CD4-positive, alpha-beta T cell treated with Interleukin-10 for 1 hour (primary cell): Measurements from ENCODE around the gene PTPRQ.

Experiments used
- DNase-seq: peaks from one replicate; pipeline ENCODE4 v3.0.0-alpha.2; 2020

PTPRQ gene

DNA sequence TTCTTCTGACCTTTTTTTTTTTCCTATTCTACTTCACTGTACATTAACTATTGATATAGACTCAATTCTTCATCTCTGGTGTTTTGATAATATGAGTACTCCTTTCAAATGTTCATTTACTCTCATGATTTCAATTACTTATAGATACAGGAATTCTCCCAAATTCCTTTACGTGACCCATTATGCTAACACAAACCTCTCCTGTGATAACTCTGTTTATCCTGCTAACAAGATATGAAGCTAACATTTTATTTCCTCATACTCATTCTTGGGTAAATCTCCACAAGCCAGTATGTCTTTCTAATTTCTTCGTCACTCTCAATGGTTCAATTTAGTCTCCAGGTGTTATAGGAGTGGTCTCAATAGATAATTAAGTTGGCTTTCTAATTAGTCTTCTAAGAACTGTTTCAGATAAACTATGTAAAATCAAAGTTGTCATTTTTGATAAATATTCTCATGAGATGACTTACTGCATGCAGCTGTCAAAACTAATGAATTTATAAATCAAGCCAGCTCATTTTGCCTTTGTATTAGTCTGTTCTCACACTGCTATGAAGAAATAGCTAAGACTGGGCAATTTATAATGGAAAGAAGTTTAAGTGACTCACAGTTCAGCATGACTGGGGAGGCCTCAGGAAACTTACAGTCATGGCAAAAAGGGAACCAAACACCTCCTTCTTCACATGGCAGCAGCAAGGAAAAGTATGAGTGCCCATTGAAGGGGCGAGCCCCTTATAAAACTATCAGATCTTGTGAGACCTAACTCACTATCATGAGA lies 132.8 kb downstream of the PTPRQ start:
- no peak for DNase-seq

- no peak for DNase-seq
Measured at GRCh38 chr12:80580254-80580653, 136.2 kb downstream of the PTPRQ start.

- no peak for DNase-seq
Measured at GRCh38 chr12:80581783-80582182, 137.7 kb downstream of the PTPRQ start.

- DNase-seq: no peak
Measured at GRCh38 chr12:80582431-80582830, 138.4 kb downstream of the PTPRQ start.

DNA sequence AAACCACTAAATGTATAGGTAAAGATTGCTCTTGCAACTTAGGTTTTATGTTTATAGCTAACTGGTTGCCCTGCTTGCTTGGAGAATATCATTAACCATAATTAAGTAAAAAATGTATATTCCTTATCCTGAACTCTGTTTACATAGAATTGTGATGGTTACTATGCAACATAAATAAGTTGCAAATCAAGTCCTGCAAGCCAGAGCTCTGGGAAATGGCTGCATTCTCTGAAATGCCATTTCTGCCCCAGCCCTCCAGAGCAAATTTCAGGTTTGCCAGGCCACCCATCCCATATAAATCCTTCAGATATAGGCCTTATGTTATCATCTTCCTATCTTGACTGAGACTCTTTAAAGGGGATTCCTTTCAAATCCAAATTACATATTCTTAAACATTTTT lies 145.0 kb downstream of the PTPRQ start:
- DNase-seq: no peak

- DNase-seq: no peak
Measured at GRCh38 chr12:80590085-80590484, 146.1 kb downstream of the PTPRQ start.

- no peak for DNase-seq
Measured at GRCh38 chr12:80593766-80594165, 149.7 kb downstream of the PTPRQ start.

DNA sequence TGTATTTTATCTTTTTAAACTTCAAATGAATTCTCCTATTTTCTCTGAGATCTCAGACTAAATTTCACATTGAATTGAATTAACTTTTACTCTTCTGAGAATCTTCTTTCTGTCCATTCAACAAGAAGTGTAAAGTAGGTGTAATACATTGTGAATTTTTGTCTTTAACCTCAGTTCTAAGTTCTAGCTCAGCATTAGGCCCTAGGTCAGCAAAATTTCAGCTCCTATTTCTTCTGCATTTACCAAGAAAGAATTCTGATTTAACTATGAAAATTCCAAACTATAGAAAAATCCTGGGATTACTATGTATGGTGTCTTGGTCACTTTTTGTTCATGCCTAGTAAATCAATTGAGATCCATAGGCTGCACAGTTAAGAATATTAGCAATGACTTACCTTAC lies 152.5 kb downstream of the PTPRQ start:
- no peak for DNase-seq

DNA sequence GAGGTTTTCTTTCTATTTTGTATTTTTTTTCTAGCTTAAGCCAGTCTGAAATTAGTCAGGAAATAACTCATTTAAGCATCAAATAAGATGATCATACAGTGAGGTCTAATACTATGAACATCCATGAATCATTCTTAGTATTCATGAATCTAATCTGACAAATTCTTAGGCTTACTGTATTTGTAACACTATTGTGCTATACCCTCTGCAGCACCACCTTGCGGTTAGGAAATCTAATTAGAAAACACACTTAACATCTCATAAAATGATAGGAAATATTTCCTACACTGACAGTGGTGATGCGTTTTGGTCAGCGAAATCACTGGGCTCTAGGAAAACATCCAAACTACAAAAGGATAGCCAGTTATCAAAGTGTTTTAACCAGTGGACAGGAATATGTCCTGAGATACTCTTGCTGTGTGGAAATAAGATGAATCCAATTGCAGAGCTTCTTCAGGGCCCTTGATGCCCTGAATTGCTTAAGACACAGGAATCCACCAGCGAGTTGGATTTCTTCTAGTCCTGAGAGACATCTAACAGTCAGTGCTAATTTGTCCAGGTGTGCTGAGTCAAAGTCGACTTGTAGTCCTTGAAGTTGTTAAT lies 154.1 kb downstream of the PTPRQ start:
- no peak for DNase-seq

- no peak for DNase-seq
Measured at GRCh38 chr12:80602455-80602854, 158.4 kb downstream of the PTPRQ start.

- no peak for DNase-seq
Measured at GRCh38 chr12:80607361-80608135, 163.5 kb downstream of the PTPRQ start.

DNA sequence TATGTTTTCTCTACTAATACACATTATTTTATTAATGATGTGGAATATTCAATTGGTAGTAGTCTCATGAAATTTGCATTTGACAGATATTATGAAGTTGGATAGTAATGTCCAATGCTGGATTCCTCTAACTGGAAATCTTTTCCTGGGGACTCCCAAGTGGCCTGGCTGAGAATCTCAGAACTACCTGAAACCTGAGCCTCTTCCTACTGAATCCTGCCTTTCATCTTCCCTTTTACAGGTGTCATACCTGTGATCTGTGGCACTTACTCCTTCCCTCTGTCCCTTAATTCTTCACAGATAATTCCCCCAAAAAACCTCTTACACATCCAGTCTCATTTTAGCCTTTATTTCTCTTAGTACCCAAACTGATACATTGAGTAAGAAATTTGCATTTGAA lies 173.7 kb downstream of the PTPRQ start:
- DNase-seq: no peak

- no peak for DNase-seq
Measured at GRCh38 chr12:80620281-80620680, 176.2 kb downstream of the PTPRQ start.

DNA sequence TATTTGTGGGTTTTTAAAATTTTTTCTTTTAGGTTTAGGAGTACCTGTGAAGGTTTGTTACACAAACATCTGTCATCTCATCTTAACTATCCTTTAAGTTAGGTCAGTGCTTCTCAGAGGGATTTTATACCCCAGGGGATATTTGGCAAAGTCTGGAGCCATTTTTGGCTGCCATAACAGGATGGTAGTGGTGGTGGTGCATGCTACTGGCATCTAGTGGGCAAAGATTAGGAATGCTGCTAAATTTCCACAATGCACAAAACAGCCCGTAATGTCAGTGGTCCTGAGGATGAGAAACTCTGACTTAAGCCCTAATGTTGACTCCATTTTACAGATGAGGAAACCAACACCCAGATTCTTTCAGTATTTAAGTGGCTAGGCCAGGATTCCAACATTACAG lies 178.2 kb downstream of the PTPRQ start:
- DNase-seq: no peak

GRCh38 chr12:80625051-80625450 lies 181.0 kb downstream of the PTPRQ start:
- DNase-seq: no peak

- DNase-seq: no peak
Measured at GRCh38 chr12:80625901-80626300, 181.9 kb downstream of the PTPRQ start.

- DNase-seq: no peak
Measured at GRCh38 chr12:80627782-80628181, 183.7 kb downstream of the PTPRQ start.

DNA sequence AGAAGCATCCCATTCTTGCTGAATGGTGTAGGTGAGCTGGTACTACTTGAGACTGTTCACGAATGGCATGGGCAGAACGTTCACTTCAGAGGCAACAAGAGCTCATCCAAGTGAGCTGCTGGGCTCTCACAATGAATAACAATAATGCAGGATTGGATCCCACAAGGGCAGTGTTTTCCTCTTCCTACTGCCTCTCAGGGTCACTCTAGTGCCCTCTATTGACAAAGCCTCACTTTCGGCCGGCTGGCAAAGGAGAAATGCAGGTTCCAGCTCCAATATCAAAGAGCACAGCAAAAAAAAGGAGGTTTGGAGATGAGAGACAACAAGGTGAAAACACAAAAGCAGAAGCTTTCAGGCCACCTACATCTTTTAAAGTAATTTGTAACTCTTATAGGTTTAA lies 188.8 kb downstream of the PTPRQ start:
- no peak for DNase-seq

DNA sequence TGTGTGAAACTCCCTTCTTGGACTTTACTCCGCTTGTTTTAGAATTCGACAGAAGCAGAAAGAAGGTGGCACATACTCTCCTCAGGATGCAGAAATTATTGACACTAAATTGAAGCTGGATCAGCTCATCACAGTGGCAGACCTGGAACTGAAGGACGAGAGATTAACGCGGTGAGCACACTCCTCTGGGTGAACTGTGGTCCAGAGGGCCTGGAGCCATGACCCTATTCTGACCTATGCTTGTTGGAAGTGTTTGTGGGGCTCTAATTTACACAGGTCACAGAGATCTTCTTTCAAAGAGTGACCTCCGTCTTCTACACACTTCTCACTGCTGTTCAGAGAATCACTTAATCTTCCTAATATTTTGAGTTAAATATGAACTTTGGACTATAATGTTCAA lies 190.9 kb downstream of the PTPRQ start:
- DNase-seq: no peak

GRCh38 chr12:80636832-80637231 lies 192.8 kb downstream of the PTPRQ start:
- no peak for DNase-seq

DNA sequence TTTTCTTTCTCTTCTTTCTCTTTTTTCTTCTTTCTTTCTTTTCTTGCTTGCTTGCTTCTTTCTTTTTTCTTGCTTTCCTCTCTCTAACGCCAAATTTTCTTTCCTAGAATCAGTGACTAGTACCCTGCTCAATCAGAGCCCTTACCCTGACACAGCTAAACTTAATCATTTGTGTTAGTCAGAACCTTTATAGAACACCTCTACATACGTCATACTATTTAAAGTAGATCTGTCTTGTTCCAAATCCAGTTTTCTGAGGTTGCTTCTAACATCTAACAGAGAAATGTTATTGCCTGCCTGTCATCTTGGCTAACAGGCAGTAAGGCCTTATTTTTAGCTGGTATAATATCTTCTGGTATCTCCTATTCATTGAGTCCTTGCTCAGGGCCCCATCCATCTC lies 197.9 kb downstream of the PTPRQ start:
- DNase-seq: no peak

DNA sequence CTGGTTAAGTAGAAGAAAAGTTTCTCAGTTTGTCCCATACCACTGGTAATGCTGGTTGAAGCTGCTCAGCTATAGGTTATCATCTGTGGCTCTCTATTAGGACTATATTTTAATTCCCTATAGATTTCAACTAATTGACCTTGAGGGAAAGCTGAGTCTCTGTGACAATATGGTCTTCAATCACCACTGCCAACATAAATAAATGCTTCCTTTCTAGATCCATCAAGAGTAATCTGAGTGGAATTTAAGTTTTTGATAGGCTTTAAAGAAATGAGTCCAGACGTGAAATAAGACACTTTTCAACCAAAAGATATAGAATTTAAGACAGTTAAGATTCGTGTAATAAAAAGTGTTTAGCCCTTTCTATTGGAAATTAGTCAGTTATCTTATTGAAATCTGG lies 199.9 kb downstream of the PTPRQ start:
- no peak for DNase-seq

GRCh38 chr12:80648881-80649280 lies 204.8 kb downstream of the PTPRQ start:
- no peak for DNase-seq

GRCh38 chr12:80655751-80656150 lies 211.7 kb downstream of the PTPRQ start:
- DNase-seq: no peak
